Transverse colon (tissue), 4 donors: ENCODE results near the gene CELF4. TPM values are rescaled to one million over a fixed set of nuclear protein-coding genes. Genes with fewer than 3 reads are reported as not detected.

Source experiments
- DNase-seq: peaks from one replicate; pipeline ENCODE4 v3.0.0-alpha.2; 2019
- H3K27ac ChIP-seq, 4 donors: fragments of 200-600 bp; sonication (generic); 2 replicates each; pipeline ENCODE4 v1.5.1; 2016 to 2018; ENCODE audit warnings: inconsistent platforms in 4 of 4
- H3K27me3 ChIP-seq: fragments of 200-600 bp; sonication (generic); 2 replicates; pipeline ENCODE4 v1.5.1; 2017; ENCODE audit warnings: inconsistent platforms
- H3K36me3 ChIP-seq, 4 donors: fragments of 200-600 bp; sonication (generic); 2 replicates each; pipeline ENCODE4 v1.5.1; 2017 to 2019; ENCODE audit warnings: inconsistent platforms in 4 of 4
- H3K4me1 ChIP-seq, 4 donors: fragments of 200-600 bp; sonication (generic); 2 replicates each; pipeline ENCODE4 v1.5.1; 2017 to 2020; ENCODE audit warnings: inconsistent platforms in 4 of 4
- H3K4me3 ChIP-seq, 4 donors: fragments of 200-600 bp; sonication (generic); 1 replicate in 1 of 4; 2 replicates in 3 of 4; pipeline versions ENCODE4 v1.5.1 to v1.6.1; 2017 to 2019; ENCODE audit warnings: inconsistent platforms in 4 of 4
- H3K9me3 ChIP-seq, 2 donors: fragments of 200-600 bp; sonication (generic); 2 replicates each; pipeline ENCODE4 v1.5.1; 2017 to 2019; ENCODE audit warnings: inconsistent platforms in 2 of 2
- CTCF ChIP-seq, 5 experiments: fragments of 200-600 bp in 3 of 5; fragments of 450-650 bp in 2 of 5; sonication (generic) in 3 of 5; IDR thresholded peaks; 1 replicate in 2 of 5; 2 replicates in 3 of 5; pipeline ENCODE4 v1.5.1; 2016 to 2017; ENCODE audit warnings: antibody characterized with exemption in 5 of 5, inconsistent platforms in 3 of 5, mild to moderate bottlenecking in 2 of 5, moderate library complexity in 1 of 5
- EP300 ChIP-seq: sonication (generic); formaldehyde crosslinking; IDR thresholded peaks from one replicate; pipeline ENCODE4 v1.6.1; 2017; ENCODE audit warnings: antibody characterized with exemption, low read depth
- POLR2A ChIP-seq: fragments of 450-650 bp; IDR thresholded peaks from one replicate; pipeline ENCODE4 v1.6.1; 2016; ENCODE audit warnings: antibody characterized with exemption, mild to moderate bottlenecking, moderate library complexity
- POLR2AphosphoS5 ChIP-seq, 3 donors: sonication (generic); formaldehyde crosslinking; IDR thresholded peaks; one replicate each; pipeline ENCODE4 v1.6.1; 2016; ENCODE audit warnings: antibody characterized with exemption in 3 of 3
- WGBS, 2 donors: methylation state at CpG; one replicate each; pipeline ENCODE4 v1.1.5; 2018; ENCODE audit warnings: low coverage in 1 of 2; 5-methylcytosine and 5-hydroxymethylcytosine counted together
- in situ Hi-C, 4 donors: fragments of 200-750 bp; cut with MboI; loops; one replicate each; pipeline versions ENCODE4 v1.15.0 to v1.15.1; 2017; ENCODE audit warnings: low sequenced_read_pairs in 3 of 4, low pct_ligation_motif_present in 1 of 4, low pct_unique_long_range_greater_than_20kb in 1 of 4
- intact Hi-C: fragments of 100-400 bp; cut with DNase I; formaldehyde crosslinking; loops from one replicate; pipeline ENCODE4 v1.15.1; 2023; ENCODE audit warnings: low total_unique reads
- total RNA-seq, 4 donors: library from RNA; depleted of rRNA; stranded (reverse); fragments of >200 nt; gene quantifications; one replicate each; pipeline ENCODE4 v1.1.0, GENCODE V29; 2016

The CELF4 gene
- total RNA-seq, 4 donors from 2014 or later = 0.14 to 0.75 TPM; not detected in 2

- no peak overlapping the region for H3K27ac ChIP-seq
- no peaks in the 10 kb centered on the region for H3K27me3 ChIP-seq
- H3K4me1 ChIP-seq = no peaks in the 10 kb centered on the region
- 55 to 57% methylated on average over 3 to 9 of the region's 9 CpGs for WGBS, 2 donors
- no peaks in the 10 kb centered on the region for H3K36me3 ChIP-seq
- DNase-seq = no peak
- in situ Hi-C loops (no loop called here), intact Hi-C loops (no loop called here)
- TF ChIP-seq CTCF (IDR thresholded peaks at IDR 0.05) (no peak), POLR2A (no peak), EP300 (no peak), POLR2AphosphoS5 (IDR thresholded peaks at IDR 0.05) (no peak)
- H3K9me3 ChIP-seq = no peaks in the 10 kb centered on the region
- H3K4me3 ChIP-seq = no peak overlapping the region
Measured at GRCh38 chr18:37511721-37512298, 53.8 kb downstream of the CELF4 start.

- Histone ChIP-seq H3K36me3 (no peaks in the 10 kb centered on the region), H3K27ac (no peak overlapping the region), H3K4me1 (no peaks in the 10 kb centered on the region), H3K9me3 (no peaks in the 10 kb centered on the region), H3K27me3 (no peaks in the 10 kb centered on the region), H3K4me3 (no peak overlapping the region)
- no peak for TF ChIP-seq EP300
- 93 to 100% methylated on average over 1 of the region's 1 CpG for WGBS, 2 donors
- DNase-seq = no peak
- intact Hi-C loops (no loop called here), in situ Hi-C loops (no loop called here)
Measured at GRCh38 chr18:37509600-37509999, 56.0 kb downstream of the CELF4 start.

DNA sequence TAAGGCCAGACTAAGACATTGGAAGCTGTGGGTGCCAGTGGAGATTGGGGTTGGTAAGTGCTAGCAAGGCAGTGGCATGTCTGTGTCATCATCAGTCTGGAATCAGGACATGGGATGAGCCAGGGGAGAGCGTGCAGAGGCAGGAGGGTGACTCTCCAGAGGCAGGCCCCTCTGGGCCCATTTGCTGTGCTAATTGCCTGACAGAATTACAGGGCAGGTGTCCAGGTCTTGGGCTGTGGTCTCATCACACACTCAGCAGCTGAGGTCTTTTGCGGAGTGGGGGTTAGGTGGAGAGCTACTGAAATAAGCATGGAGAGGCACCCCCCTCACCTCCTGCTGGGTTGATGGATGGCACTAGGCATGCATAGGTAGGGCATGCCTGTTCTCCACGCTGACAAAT, 57.4 kb downstream of the CELF4 start:
- TF ChIP-seq EP300 = no peak
- TF ChIP-seq POLR2AphosphoS5 (IDR thresholded peaks at IDR 0.05) = no peak
- no peak for TF ChIP-seq POLR2A
- no peak for TF ChIP-seq CTCF (IDR thresholded peaks at IDR 0.05)
- WGBS, 2 donors = 62 to 100% methylated on average over 1 to 3 of the region's 3 CpGs
- intact Hi-C loops = no loop called here
- H3K27ac ChIP-seq = no peak overlapping the region
- H3K36me3 ChIP-seq = no peaks in the 10 kb centered on the region
- no peak for DNase-seq
- no peaks in the 10 kb centered on the region for H3K27me3 ChIP-seq
- no peaks in the 10 kb centered on the region for H3K4me1 ChIP-seq
- H3K4me3 ChIP-seq = no peak overlapping the region
- in situ Hi-C loops = no loop called here
- no peaks in the 10 kb centered on the region for H3K9me3 ChIP-seq

DNA sequence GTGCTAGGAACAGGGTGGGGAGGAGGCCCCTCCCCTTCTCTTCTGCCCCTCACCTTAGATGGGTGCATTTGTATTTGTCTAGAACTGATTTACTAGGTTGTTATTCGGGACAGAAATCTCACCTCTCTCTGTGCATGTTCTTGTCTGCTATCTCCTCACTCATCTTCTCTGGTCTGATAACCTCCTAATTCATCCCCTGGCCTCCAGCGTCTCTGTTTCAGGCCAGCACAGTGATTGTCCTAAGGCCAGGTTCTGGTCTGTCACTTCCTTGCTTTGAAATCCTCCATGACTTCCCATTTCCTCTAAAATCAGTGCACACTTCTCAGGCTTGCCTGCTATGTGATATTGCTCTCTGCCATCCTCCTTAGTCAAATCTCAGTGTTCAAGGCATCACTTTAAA, 58.4 kb downstream of the CELF4 start:
- no peaks in the 10 kb centered on the region for H3K4me1 ChIP-seq
- no peaks in the 10 kb centered on the region for H3K27me3 ChIP-seq
- no peaks in the 10 kb centered on the region for H3K9me3 ChIP-seq
- no peaks in the 10 kb centered on the region for H3K36me3 ChIP-seq
- no peak for DNase-seq
- no peak overlapping the region for H3K4me3 ChIP-seq
- 25 to 42% methylated on average over 2 of the region's 2 CpGs for WGBS, 2 donors
- intact Hi-C loops (no loop called here), in situ Hi-C loops (no loop called here)
- no peak overlapping the region for H3K27ac ChIP-seq
- no peak for TF ChIP-seq EP300
- no peak for TF ChIP-seq POLR2A
- no peak for TF ChIP-seq CTCF (IDR thresholded peaks at IDR 0.05)
- TF ChIP-seq POLR2AphosphoS5 (IDR thresholded peaks at IDR 0.05) = no peak

- no peaks in the 10 kb centered on the region for H3K36me3 ChIP-seq
- in situ Hi-C loops (no loop called here), intact Hi-C loops (no loop called here)
- H3K9me3 ChIP-seq = no peaks in the 10 kb centered on the region
- no peak for DNase-seq
- no peak overlapping the region for H3K27ac ChIP-seq
- H3K4me1 ChIP-seq = no peaks in the 10 kb centered on the region
- 74 to 77% methylated on average over 4 to 9 of the region's 9 CpGs for WGBS, 2 donors
- no peak overlapping the region for H3K4me3 ChIP-seq
- H3K27me3 ChIP-seq = no peaks in the 10 kb centered on the region
- TF ChIP-seq CTCF (IDR thresholded peaks at IDR 0.05) = no peak
- TF ChIP-seq EP300 = no peak
- no peak for TF ChIP-seq POLR2AphosphoS5 (IDR thresholded peaks at IDR 0.05)
- no peak for TF ChIP-seq POLR2A
Measured at GRCh38 chr18:37506001-37506400, 59.6 kb downstream of the CELF4 start.
